Activated T-cell treated with anti-CD3 and anti-CD28 coated beads, Interleukin-2, amount 50 U/mL, for 4 hours (primary cell): ENCODE measurements around the gene PTGER1. TPM values are rescaled to one million over a fixed set of nuclear protein-coding genes. Genes with fewer than 3 reads are reported as not detected.
A peak's percentile ranks its signal among the peaks of the same experiment; 100 is the strongest.

ENCODE experiments used
- ATAC-seq, 2 donors: fragments of 200-7000 bp; cut with Tn5 transposase; one replicate each; pipeline ENCODE4 v1.10.0; 2021
- DNase-seq: peaks from one replicate; pipeline ENCODE4 v3.0.0-alpha.2; 2020
- H3K27me3 Mint-ChIP-seq: one replicate; pipeline ENCODE4 v1.8.0; 2021; ENCODE audit warnings: low read depth, mixed read lengths
- H3K36me3 Mint-ChIP-seq: one replicate; pipeline ENCODE4 v1.8.0; 2022; ENCODE audit warnings: mixed read lengths; ENCODE audit not compliant: insufficient read depth
- H3K4me1 Mint-ChIP-seq: one replicate; pipeline ENCODE4 v1.8.0; 2021; ENCODE audit warnings: low read depth, mixed read lengths
- H3K4me3 Mint-ChIP-seq: one replicate; pipeline ENCODE4 v1.8.0; 2021; ENCODE audit warnings: mild to moderate bottlenecking, moderate library complexity, mixed read lengths
- H3K9me3 Mint-ChIP-seq: one replicate; pipeline ENCODE4 v1.8.0; 2021; ENCODE audit warnings: mixed read lengths
- total RNA-seq, 3 donors: library from RNA; stranded (reverse); gene quantifications; one replicate each; pipeline ENCODE4 v1.2.1, GENCODE V29; 2021

Gene PTGER1
- total RNA-seq, 3 donors from 2014 or later: 0.19 TPM; not detected in 2

DNA sequence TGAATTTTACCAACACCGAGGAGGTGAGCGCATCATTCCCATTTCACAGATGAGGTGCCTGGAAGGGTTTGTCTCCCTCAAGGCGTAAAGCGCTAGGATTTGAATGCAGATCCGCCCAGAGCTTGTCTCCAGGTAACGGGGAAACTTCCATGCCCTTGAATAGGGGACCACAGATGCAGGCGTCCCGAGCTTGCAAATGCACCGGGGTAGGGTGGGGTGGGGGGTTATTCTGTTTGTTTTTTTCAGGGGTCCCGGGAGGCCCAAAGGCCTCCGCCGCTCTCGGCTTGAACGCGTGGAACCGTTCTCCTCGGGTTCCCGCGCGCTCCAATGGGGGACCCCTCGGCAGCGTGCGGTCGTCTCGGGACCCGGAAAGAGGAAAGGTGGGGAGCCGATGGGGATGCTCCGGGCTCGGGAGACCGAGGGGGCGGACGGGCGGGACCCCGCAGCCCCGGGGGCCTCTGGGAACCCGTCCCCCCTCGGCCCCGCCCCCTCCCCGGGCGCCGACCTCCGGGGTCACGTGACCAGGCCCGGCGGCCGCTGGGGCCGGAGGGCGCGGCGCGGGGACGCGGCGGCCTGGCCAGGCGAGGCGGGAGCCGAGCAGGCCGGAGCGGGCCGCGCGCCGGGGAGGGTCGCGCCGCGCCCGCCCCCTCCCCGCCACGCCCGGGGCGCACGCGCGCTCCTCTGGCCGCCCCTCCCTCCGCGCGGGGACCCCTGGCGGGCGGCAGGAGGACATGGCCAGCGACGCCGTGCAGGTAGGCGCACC lies 42.2 kb downstream of the PTGER1 start, which contains the start of gene PKN1:
PKN1 (plus strand) TSS at position 516 of the 763 bp plus-strand sequence; CDS start at position 732, 216 bp downstream.
- peak; percentile 51 to 53 for ATAC-seq
- DNase-seq: peak; percentile 43
- Mint-ChIP-seq H3K4me3 (peak within 1 kb of the TSS; percentile 82), H3K9me3 (no peaks in the 10 kb centered on the region), H3K36me3 (no peaks in the 10 kb centered on the region), H3K27me3 (no peaks in the 10 kb centered on the region), H3K4me1 (peaks cover 30% of the 10 kb centered on the region)

- Mint-ChIP-seq H3K9me3 (no peaks in the 10 kb centered on the region), H3K27me3 (no peaks in the 10 kb centered on the region), H3K4me3 (peak overlapping the region; percentile 20), H3K36me3 (no peaks in the 10 kb centered on the region), H3K4me1 (peaks cover 27% of the 10 kb centered on the region)
- no peak for ATAC-seq
- no peak for DNase-seq
Observed at GRCh38 chr19:14430712-14431111, 44.4 kb downstream of the PTGER1 start.

DNA sequence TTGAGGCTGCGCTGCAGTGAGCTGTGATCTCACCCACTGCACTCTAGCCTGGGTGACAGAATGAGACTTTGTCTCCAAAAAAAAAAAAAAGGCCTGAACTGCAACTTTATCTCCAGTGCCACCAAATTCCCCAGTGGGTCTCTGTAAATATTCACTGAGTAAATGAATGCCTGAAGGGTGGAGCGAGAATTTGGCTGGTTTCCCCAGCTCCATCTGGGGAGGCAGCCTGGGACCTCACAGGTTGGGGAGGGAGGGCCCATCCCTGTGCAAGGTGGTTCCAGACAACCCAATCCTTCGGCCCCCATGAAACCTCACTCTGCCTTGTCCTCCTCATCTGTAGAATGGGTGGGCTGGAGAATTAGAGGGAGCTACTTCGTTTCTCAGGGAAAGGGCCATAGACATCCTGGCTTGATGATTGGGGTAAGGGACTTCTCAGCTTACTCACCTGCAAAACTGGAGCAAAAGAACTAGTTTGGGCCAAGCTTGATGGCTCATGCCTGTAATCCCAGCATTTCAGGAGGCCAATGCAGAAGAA lies 46.2 kb downstream of the PTGER1 start:
- peaks cover 13% of the 10 kb centered on the region for H3K4me1 Mint-ChIP-seq
- no peak for ATAC-seq
- H3K27me3 Mint-ChIP-seq: no peaks in the 10 kb centered on the region
- DNase-seq: no peak
- no peaks in the 10 kb centered on the region for H3K9me3 Mint-ChIP-seq
- no peaks in the 10 kb centered on the region for H3K36me3 Mint-ChIP-seq
- no peak overlapping the region for H3K4me3 Mint-ChIP-seq

DNA sequence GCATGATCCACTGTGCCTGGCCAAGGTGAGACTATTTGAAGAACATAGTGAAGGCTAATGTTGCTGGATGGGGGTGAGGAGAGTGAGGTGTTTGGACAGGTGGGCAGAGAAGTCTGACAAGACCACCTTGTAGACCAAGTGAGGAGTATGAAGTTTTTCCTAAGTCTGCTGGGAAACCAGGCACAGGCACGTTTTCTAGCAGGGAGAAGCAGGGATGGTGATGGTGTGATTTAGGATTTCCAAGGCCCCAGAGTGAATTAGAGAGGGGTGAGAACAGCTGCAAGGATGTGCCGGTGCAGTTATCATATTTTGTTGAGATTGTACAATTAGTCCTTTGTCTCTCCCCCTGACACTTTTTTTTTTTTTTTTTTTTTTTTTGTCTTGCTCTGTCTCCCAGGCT lies 47.7 kb downstream of the PTGER1 start:
- Mint-ChIP-seq H3K4me3 (no peak overlapping the region), H3K36me3 (no peaks in the 10 kb centered on the region), H3K9me3 (no peaks in the 10 kb centered on the region), H3K27me3 (no peaks in the 10 kb centered on the region), H3K4me1 (peaks cover 11% of the 10 kb centered on the region)
- ATAC-seq (no peak), DNase-seq (no peak)

DNA sequence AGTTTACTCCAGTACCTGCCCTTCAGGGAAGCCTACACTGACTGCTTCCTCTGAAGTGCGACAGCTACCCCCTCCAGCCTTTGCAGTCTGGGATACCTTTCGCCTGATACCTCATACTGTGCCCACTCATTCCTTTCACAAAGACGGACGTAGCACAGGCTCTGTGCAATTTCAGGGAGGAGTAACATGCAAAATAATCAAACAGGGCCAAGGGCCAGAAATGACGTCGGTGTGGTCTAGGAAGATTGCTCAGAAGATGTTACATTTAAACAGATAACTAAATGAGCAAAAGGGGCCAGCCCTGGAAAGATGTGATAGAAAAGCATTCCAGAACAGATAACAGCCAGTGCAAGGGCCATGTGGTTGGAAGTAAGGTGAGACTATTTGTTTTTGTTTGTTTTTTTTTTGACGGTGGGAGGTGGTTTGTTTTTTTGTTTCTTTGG lies 49.4 kb downstream of the PTGER1 start:
- no peak for ATAC-seq
- peaks cover 2% of the 10 kb centered on the region for H3K4me1 Mint-ChIP-seq
- no peak overlapping the region for H3K4me3 Mint-ChIP-seq
- no peaks in the 10 kb centered on the region for H3K36me3 Mint-ChIP-seq
- no peak for DNase-seq
- no peaks in the 10 kb centered on the region for H3K9me3 Mint-ChIP-seq
- no peaks in the 10 kb centered on the region for H3K27me3 Mint-ChIP-seq

Other genes with a start within 250 kb of the PTGER1 start
- 100 to 1,000 TPM; 217 to 280 (median 218) TPM for gene ADGRE5, start 93.9 kb downstream of the PTGER1 start, total RNA-seq
- gene DDX39A, start 56.0 kb downstream of the PTGER1 start, total RNA-seq: 100 to 1,000 TPM; 538 to 557 (median 548) TPM
- gene PKN1, start 42.0 kb downstream of the PTGER1 start, total RNA-seq: 100 to 1,000 TPM; 171 to 213 (median 197) TPM
- gene GIPC1, start 20.8 kb upstream of the PTGER1 start, total RNA-seq: 10 to 100 TPM; 42.5 to 49.8 (median 44.3) TPM
- 100 to 1,000 TPM; 119 to 128 (median 120) TPM for gene DNAJB1, start 43.0 kb upstream of the PTGER1 start, total RNA-seq
- 10 to 100 TPM; 92.5 to 96.3 (median 94.6) TPM for gene TECR, start 54.2 kb upstream of the PTGER1 start, total RNA-seq
- gene NDUFB7, start 96.7 kb upstream of the PTGER1 start, total RNA-seq: 100 to 1,000 TPM; 161 to 213 (median 175) TPM
- gene CLEC17A, start 107.7 kb upstream of the PTGER1 start, total RNA-seq: 1 to 10 TPM in 2 of 3 donors, under 1 TPM in 1; 0.95 to 2.3 (median 1.3) TPM
- not detected for gene ADGRE3, start 199.5 kb upstream of the PTGER1 start, total RNA-seq
- 10 to 100 TPM in 1 of 3 donors, 1 to 10 TPM in 2; 7.1 to 13.9 (median 7.7) TPM for gene ZNF333, start 214.7 kb upstream of the PTGER1 start, total RNA-seq